CD4-positive, alpha-beta T cell treated with Interleukin-17A for 1 hour (primary cell): Measurements from ENCODE around the gene LRGUK.
"Not testable (repeated sequence)": the region's sequence is repeated elsewhere in the genome, so short reads cannot be mapped to it uniquely, and the experiment has no call there.

ENCODE experiments used
- DNase-seq: peaks from one replicate; pipeline ENCODE4 v3.0.0-alpha.2; 2020

The LRGUK gene

DNA sequence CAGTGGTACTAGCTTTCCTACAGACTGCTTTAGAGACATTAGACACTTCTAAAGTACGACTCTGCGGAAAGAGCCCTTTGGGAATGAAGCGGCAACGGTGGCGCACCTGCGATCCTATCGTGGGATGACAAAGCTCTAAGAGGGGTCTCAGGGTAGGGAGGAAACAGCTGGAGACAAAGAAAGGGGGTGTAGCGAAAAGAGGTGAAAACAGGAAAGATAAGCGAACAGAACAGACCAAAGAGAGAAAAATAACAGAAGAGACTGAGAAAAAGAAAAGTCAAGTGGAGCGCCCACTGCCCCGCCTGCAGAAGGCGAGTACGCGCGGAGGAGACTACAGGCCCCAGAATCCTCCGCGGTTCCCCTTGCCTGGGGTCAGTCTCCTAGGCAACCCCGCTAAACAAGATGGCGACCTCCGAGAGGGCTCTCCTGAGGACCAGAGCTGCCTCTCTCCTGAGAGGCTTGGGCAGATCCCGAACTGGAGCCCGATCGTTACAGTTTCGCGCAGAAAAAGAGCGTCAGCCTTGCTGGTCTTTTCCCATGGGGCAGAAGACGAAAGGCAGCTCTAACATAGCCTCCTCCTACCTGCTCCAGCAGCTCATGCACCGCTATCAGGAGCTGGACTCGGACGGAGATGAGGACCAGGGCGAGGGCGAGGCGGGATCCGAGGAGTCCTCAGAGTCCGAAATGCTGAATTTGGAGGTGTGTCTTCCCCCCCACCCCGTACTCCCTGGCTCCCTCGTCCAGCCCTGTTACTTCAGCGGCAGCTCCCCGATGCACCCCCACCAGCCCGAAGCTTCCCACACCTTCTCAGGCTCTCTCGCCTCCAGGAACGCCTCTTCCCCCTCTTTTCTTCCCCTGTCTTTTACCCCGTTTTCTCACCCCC lies at the start of gene LRGUK:
TSS of gene LRGUK (plus strand) at position 375 of the 883 bp plus-strand sequence. CDS start at position 403, 28 bp downstream.
- peak; percentile 82 for DNase-seq

- not testable (repeated sequence) for DNase-seq
These were observed 49.6 kb upstream of the LRGUK start for GRCh38 chr7:134077560-134077959.

GRCh38 chr7:134078991-134079390 lies 48.1 kb upstream of the LRGUK start:
- DNase-seq: no peak

DNA sequence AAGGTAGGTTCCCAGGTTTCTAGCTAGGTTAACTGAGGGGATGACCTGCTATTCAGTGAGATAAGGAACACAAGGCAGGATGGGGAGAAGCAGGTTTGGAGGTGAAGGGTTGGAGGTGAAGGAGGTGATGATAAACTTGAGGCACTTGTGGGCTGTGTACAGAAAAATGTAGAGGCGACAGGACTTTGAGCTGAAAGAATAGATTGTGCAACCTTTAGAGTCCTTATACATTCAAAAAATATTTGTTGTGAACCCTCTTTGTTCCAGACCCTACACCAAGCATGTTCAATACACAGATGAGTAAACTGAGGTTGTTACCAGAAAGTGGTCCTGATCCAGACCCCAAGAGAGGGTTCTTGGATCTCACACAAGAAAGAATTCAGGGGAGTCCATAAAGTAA lies 45.4 kb upstream of the LRGUK start:
- no peak for DNase-seq

DNA sequence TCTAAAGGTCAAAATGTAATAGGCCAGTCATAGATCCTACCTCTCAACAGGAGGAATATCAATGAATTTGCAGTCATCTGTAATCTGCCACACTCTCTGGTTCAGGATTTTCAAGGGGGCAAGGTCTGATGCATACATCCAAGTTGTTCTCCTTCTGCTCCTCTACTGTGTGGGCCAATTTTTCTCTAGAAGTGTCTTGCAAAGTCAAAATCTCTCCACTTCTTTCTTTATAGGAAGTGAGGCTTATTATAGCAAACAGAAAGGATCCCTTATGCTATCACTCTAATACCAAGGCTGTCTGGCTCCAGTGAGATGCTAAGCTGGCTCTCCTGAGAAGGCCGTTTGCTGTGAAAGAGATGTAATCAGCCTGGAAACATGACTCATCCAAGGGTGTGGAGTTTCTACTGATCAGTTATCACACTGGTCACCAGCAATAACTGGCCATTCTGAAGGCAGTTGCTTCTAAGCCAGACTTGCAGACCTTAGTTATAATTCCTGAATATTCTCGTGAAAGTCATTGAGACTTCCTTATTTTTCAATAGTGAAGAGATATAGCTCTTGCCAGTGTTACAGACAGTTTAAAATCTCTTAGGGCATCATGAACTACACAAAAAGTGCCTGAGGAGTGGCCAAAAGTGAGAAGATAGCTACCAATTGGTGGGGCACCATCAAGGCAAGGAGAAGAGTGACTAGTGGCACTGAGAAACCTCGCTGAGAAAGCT lies 43.2 kb upstream of the LRGUK start:
- no peak for DNase-seq

GRCh38 chr7:134084488-134085144 lies 42.5 kb upstream of the LRGUK start:
- DNase-seq: no peak

- DNase-seq: no peak
These were observed 41.8 kb upstream of the LRGUK start for GRCh38 chr7:134085311-134085710.

DNA sequence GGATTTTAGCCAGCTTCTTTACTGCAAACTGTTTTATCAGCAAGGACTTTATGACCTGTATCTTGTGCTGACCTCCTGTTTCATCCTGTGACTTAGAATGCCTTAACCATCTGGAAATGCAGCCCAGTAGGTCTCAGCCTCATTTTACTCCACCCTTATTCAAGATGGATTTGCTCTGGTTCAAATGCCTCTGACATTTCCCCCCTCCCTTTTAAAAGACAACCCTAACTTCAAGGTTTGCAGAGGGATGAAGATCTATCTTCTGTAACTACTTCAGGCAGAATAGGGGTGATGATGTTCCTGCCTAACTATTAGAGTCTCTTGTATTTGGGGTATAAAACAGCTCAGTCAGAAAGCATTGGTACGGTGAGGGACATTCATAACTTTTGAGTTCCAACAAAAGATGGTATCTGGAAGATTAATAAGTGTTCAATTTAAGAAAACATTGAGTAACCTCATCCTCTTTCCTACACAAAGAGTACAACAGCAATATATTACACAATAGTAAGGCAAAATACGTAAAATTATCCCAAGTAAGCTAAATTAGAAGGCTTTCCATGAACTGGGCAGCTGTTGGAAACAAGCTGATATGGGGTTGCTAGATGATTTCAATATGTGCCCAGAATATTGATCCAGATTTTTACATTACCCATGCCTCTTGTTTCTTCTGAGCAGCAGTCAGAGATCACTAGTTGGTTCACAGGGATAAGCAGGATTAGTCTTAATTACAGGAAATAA lies 40.0 kb upstream of the LRGUK start:
- DNase-seq: no peak

DNA sequence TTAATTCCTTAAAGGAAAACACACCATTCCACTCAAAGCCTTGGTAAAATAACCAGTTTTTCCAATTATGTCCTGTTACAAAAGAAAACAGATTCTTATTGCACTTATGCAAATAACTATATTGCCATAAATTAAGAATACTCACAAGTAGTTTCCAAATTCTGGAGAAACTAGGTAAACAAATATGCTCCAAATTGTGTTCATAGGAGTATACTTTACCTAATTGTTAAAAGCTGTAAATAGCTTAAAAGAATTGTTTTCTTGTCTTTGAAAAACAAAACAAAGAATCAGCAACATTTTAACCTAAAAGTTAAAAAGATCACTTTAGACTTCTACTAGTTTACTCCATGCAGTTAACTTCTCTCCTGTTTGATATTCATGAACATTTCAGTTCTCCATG lies 38.9 kb upstream of the LRGUK start:
- DNase-seq: no peak

- DNase-seq: no peak
These were observed 37.7 kb upstream of the LRGUK start for GRCh38 chr7:134089446-134089845.

DNA sequence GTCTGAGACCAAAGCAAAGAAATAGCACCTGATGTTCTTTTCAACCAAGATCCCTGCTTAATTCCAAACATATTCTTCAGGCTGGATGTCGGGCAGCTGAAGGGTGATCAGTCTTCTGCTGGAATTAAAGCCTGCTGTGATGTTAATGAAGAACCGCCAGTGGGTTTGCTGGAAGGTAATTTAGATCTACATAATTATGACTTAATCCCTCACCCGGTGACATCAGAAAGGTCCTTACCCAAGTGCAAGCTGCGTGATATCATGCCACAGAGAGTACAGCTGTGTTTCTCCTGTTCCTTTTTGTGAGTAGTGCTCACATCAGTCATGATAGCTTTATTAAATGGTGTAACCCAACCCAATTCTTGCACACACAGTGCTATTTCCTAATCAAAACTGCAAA lies 29.1 kb upstream of the LRGUK start:
- DNase-seq: no peak

DNA sequence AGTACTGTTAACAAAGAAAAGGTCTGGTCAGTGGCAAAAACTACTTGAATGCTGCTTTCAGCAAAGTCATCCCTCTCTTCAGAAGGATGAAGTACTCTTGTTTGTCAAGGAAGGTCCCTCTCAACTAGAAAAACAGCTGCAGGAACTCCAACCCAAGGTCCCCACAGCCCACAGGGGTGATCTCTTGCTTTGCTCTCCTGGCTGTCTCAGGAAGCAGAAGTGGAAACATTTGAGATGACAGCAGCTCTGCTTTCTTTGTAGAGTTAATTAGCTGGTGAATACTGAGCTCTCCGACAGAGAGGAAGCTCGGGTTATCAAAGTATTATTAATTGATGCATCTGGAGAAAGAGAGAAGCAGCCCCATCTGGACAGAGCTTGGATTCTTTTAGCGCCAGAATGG lies 25.4 kb upstream of the LRGUK start:
- no peak for DNase-seq

- no peak for DNase-seq
These were observed 23.0 kb upstream of the LRGUK start for GRCh38 chr7:134104166-134104565.

DNA sequence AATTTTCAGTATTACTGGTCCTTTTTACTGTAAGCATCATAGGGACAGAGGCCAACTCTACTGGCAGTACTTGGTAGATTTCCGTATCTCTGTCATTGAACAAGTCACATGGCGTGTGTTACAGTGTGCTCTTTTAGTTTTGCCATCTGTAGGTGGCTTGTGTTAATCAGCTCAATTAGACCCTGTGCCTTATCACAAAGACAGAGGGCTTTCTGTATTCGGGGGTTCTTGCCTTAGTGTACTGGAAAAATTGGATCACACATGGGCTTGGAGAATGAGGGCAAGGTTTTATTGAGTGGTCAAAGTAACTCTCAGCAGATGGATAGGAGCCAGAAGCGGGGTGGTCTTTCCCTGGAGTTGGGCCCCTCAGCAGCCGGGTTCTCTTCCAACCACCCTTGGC lies 21.3 kb upstream of the LRGUK start:
- no peak for DNase-seq

DNA sequence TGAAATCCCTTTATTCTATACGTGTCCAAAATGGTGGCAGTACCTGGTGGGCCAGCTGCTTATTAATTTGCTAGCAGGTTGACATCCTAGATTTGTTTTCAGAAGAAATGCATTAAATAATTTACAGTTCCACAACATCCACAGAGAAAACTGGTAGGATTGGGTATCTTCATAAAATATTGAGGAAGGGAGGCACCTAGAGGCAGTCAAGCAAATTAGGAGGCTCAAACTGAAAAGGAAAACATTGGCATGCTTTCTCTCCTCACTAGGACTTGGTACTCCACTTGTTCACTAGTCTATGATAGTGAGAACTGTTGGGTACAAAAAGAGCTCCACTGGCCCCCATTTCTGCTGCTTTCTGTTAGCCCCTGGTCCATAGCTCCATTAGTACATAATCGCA lies 18.3 kb upstream of the LRGUK start:
- DNase-seq: no peak

DNA sequence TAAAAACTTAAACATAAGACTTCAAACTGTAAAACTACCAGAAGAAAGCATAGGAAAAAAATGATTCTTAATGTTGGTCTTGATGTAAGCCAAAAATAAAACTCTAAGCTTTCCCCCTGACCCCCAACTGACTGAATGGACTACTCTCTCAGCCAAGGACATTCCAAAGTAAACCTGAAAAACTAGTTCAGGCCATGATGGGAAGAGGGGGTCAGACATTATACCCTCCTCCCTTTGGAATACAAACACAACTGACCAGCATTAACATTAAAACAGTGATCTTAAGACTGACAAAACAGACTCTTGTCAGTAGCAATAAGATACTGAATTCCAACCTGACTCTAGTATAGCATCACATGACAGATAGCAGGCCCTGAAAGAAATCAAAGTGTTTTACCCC lies 13.5 kb upstream of the LRGUK start:
- DNase-seq: no peak

DNA sequence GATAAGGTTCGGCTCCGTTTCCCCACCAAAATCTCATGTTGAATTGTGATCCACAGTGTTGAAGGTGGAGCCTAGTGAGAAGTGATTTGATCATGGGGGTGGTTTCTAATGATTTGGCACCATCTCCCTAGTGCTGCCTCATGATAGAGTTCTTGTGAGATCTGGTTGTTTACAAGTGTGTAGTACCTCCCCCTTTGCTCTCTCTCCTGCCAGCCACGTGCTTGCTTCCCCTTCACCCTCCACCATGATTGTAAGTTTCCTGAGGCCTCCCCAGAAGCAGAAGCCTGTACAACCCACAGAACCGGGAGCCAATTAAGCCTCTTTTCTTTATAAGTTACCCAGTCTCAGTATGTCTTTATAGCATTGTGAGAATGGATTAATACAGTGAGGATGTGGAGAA lies 12.1 kb upstream of the LRGUK start:
- no peak for DNase-seq

GRCh38 chr7:134120405-134120804 lies 6.7 kb upstream of the LRGUK start:
- DNase-seq: no peak

GRCh38 chr7:134121632-134122139 lies 5.5 kb upstream of the LRGUK start:
- DNase-seq: no peak

DNA sequence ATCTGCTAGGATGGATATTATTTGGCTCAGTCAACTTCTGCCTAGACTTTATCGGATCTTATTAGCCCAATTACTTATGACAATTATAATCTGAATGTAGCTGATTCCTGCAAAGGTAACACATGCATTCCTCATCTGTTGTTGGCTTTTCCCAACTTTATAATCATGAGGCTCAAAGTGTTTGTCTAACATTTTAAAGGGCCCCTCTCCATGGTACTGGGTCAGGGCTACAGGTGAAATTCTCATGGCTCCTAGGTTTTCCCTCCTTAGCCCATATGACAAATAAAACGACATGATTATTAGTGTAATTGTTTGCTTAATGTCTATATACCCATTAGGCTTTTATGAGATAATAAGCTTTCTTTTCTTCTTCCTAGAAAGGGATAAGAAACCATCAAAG lies 4.2 kb upstream of the LRGUK start:
- DNase-seq: no peak

DNA sequence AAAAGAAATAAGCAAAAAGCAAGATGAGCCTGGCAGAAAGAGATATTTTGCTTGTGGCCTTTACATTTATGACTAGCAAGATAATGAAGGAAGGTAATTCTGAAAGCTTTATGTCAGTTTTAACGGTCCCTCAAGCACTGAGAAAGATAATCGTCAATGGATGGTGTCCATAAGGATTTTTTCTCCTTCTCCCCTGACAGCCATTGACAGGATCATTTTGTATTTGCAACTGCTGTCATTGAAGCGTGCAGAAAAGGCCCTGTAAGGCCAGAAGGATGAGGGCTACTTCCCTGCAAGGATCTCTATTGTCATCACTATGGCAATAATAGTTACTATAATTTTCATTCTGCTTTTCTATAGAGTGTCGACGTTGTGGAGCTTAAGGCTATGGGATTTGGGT lies 994 bp upstream of the LRGUK start:
- DNase-seq: no peak

DNA sequence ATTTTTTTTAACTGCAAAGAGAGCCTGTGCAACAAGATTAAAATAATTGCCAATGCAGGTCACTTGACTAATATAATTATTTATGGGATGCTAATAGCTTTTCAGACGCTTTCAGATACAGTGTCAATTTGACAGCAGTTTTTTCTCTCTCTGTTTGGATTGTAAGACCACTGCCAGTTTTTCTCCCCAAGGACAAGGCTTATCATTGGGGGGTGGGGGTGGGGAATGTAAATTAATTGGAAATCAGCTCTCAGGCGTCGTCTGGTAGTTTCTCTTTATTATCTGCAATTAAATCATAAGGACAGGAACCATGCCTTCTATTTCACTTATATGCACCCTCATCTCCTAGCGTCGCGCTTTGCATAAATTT lies 559 bp upstream of the LRGUK start:
- DNase-seq: no peak

- DNase-seq: no peak
These were observed 1.7 kb downstream of the LRGUK start for GRCh38 chr7:134128829-134129228.
